ENCODE data around the gene CYP2U1.
"Not testable (repeated sequence)": the region's sequence is repeated elsewhere in the genome, so short reads cannot be mapped to it uniquely, and the experiment has no call there.

Gene CYP2U1

DNA sequence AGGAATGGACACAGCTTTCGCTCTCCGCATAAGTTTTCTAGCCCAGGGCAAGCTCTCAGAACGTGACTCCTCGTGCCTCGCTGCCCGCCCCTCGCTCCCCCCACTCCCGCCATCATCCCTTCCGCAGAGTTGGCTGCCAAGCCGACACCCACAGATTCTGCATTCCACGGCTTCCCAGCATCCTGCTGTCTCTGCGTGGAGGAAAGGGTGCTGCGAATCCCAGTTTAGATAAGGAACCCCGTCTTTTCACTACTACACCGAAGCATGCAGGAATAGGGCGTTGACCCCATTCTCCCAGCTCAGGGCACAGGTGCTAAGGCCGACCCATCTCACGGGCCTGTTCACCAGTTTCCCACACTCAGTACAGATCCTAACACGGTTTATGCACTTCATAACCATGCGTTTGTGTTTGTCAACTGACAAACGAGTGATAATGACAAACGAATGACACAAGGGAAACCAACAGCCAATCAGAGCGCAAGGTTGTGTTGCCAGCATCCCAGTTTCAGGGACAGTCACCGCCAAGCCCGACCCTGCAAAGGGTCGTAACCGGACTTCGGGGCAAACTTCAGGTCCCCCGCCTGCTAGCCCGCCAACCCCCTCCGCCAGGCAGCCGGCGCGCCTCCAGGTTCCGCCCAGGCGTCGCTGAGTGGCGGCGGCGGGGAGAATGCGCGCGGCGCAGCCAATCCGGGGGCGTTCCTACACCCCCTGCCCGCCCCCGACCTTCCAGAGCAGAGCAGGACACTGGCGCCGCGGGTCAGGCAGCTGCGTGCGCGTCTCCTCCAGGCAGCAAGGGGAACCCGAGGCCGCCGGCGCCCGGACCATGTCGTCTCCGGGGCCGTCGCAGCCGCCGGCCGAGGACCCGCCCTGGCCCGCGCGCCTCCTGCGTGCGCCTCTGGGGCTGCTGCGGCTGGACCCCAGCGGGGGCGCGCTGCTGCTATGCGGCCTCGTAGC, at the start of gene CYP2U1:
CYP2U1 (plus strand) TSS at position 729 of the 954 bp plus-strand sequence; CDS start at position 824, 95 bp downstream.
- DNase-seq = peak; percentile 18 to 92 (median 82)

- no peak for DNase-seq
These were observed 45.5 kb upstream of the CYP2U1 start for GRCh38 chr4:107885865-107886264.

GRCh38 chr4:107888237-107888636, 43.1 kb upstream of the CYP2U1 start:
- DNase-seq = no peak

DNA sequence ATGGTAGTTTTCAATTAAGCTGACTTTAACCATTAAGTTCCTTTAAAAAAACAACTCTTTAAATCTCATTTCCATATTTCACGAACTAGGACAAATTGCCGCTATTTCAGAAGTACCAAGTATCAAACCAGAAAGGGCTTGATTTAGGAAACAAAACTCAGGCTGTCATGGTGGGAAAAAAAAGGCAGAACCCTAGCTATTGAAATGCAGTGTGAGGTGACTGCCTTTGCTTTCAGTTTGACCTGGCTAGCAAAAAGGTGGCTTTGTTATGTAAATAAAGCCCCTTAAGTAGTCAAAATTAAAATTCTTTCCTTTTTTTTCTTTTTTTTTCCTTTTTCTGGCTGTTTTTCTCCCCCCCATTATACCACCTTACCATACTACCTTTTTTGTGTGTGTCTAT, 40.6 kb upstream of the CYP2U1 start:
- no peak for DNase-seq

DNA sequence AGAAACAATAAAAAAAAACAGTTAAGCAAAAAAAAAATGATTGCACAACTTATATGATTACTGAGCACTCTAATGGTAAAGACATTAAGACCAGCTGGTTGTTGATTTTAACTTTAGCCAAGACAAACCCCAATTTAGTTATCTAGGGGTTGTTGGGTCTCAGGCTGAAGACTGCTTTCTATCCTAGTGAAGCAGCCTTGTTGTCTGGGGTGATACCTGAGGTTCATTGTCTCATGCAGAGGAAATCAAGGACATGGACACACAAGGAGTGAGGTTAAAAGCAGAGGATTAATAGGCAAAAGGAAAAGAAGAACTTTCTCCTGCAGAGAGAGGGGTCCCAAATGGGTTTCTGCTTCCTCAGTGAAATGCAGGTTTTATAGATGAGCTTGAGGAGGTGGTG, 40.0 kb upstream of the CYP2U1 start:
- DNase-seq = no peak

- no peak for DNase-seq
These were observed 37.9 kb upstream of the CYP2U1 start for GRCh38 chr4:107893171-107894137.

DNA sequence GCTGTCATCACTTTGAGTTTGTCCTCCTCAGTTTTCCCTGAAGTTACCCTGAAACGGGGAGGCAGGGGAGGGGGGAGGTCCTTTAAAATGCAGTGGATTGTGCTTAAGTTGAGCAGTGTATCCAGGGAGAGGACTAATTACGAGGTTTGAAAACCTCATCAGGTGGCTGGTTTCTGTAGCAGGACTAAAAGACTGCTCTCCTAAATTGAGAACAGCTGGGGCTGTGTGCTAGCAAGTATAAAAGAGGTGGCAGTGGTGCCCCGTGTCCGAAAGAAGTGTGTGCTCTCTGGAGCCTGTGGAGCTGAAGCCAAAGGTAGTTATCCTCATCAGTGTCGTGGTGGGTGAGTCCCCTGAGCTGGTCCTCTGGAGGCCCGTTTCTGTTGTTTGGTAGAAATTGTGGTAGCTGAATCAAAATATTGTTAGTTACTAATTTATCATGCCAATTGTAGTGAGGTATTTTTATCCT, 37.2 kb upstream of the CYP2U1 start:
- DNase-seq = peak in 2 of 56 donors; percentile 1 to 2

DNA sequence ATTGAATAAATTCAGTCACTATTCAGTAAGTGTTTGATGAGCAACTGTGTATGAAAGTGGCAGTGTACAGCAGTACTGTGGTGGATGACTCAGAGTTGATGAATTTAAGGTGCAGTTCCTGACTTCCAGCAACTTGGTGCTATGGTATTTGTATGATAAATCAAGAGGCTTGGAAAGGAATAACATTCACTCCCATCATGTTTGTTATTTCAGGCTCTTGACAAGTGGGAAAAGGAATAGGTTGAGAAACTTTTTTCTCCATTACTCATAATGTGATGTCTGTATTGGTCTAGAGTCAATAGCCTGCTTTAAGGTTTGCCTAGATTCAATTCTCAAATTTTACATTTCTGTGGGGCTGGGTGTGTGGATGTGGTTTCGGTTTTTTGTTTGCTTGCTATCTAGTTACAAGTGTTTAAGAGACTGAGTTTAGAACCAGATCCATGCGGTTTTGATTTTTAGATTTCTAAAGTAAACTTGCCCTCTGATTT, 35.1 kb upstream of the CYP2U1 start:
- DNase-seq = no peak

DNA sequence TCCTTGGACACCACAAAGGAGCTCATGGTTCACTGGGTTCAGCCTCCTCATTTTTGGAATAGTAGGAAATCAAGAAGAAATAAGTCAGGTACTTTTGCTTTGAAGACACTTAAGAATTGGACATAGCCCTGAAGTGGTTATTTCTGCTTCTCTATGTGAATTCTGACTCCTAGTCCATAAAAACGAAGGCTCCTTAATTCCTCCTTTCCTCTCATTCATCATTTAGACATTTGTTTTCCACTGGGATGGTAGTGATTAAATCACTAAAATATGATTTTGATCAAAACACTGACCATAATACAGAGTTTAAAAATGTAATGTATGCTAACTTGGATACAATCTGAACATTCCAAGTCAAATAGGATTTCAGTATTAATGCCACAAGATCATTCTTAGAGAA, 34.7 kb upstream of the CYP2U1 start:
- DNase-seq = no peak

DNA sequence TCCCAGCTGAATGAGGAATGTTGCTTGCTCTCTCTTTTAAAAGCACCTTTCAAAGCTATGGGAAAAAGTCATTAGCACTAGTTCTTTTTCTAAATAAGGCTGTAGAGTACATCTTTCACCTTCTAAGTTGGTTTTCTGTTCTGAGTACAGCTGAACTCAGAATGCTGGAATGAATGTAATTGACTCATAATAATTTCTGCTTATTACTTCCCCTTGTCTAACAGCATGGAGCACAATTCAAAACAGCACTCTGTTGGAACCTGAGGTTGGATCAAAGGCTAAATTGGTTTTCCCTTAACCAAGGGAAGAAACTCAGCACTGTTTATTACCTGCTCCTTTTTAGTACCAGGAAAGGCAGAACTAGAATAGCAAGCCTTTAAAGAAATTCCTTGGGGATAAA, 33.5 kb upstream of the CYP2U1 start:
- DNase-seq = no peak

DNA sequence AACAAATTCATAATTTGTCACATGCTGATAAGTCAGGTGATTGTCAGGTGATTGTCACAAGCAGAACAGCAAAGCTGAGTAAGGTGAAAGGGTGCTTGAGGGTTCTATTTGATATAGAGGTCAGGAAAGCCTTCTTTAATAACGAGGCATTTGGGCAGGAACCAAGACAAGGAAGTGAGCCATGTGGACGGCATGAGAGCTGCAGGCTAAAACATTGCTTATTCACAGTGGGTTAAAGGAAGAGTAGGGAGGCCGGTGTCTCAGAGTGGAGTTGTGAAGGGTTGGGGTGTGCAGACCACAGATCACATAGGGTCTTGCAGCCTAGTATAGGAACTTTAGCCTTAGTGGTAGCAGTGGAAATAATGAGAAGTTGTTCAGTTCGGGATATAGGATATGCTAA, 31.3 kb upstream of the CYP2U1 start:
- no peak for DNase-seq

GRCh38 chr4:107900508-107900907, 30.8 kb upstream of the CYP2U1 start:
- no peak for DNase-seq

GRCh38 chr4:107901213-107901934, 30.0 kb upstream of the CYP2U1 start:
- no peak for DNase-seq

DNA sequence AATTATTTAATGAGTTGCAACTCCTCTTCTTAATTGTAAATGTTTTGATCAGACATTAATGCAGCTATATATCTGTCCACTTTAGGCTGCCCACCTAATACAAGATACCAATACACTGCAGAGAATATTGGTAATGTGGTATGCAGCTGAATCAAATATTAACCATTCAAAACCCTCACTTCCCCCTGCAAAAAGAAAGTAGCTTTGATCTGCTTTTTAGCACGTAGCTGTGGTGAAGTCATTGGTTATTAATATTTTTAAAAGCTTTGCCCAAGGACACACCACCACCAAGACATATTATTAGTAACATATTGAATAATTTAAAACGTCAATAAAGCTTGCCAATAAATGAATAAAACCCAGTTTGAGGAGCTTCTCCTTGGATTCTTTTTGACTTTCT, 28.6 kb upstream of the CYP2U1 start:
- no peak for DNase-seq

- DNase-seq = not testable (repeated sequence)
These were observed 26.3 kb upstream of the CYP2U1 start for GRCh38 chr4:107905082-107905481.

GRCh38 chr4:107906458-107907100, 24.8 kb upstream of the CYP2U1 start:
- no peak for DNase-seq

DNA sequence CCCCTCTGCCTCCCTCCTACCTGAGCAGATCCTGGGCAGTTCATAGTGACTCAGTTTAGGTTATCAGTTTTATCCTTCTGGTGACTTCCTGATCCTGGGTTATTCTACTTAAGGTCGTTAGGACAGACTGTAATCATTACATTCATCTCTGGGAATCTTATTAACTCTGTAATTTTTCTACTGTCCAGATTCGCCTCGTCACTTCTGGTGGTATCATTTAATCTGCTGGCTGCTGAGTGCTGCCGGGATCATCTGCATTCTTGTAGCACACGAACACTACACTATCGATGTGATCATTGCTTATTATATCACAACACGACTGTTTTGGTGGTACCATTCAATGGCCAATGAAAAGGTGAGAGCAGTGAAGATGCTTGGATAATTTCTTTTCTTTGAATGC, 23.0 kb upstream of the CYP2U1 start:
- DNase-seq = no peak

GRCh38 chr4:107913283-107913899, 18.0 kb upstream of the CYP2U1 start:
- DNase-seq = peak in 12 of 56 donors; percentile 1 to 36 (median 10)

DNA sequence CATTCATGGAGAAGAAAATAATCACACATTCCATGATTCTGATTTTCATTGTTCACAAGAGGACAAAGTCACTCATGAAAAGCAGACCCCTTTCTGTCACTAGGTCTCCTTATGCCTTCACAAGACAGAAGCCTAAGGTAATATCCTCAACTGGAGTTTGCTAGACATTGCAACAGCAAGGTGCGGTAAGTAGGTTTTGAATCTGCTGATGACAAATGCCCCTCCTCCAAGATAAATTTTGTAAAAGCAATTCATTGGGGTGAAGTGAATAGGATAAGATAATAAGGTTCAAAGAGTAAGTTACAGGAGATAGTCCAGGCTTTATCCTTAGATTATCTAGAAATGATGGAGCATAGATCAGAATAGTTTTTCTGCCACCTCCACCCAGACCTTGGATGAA, 16.1 kb upstream of the CYP2U1 start:
- no peak for DNase-seq

DNA sequence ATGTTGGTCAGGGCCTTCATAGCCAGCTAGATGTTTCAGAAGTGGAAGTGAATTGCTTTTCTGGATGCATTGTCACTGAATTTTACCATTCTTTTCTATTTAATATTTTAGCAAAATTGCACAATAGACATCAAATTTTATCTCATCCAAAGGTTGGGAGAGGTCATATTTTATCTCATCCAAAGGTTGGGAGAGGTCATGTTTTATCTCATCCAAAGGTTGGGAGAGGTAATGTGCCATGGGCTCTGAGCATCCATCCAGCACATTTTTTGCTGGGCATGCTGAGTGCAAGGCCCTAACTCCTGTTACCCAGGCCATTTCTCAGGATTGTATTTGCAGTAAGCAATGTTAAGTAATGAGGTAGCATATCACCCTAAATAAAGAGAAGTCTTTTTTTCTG, 14.7 kb upstream of the CYP2U1 start:
- no peak for DNase-seq

Data from nucleus accumbens (tissue), 56 donors.